Uterus (tissue), 4 donors: Measurements from ENCODE around the gene PLK5. TPM values are rescaled to one million over a fixed set of nuclear protein-coding genes. Genes with fewer than 3 reads are reported as not detected.

Experiments used
- DNase-seq, 2 donors: peaks; one replicate each; pipeline ENCODE4 v3.0.0-alpha.2; 2019 to 2020
- H3K27ac ChIP-seq, 2 donors: fragments of 200-600 bp; sonication (generic); 1 replicate in 1 of 2; 2 replicates in 1 of 2; pipeline ENCODE4 v1.5.1; 2016 to 2018
- H3K27me3 ChIP-seq, 2 donors: fragments of 200-600 bp; sonication (generic); one replicate each; pipeline ENCODE4 v1.5.1; 2018 to 2019; ENCODE audit warnings: control low read depth in 1 of 2
- H3K36me3 ChIP-seq, 2 donors: fragments of 200-600 bp; sonication (generic); one replicate each; pipeline ENCODE4 v1.5.1; 2019; ENCODE audit warnings: control low read depth in 1 of 2
- H3K4me1 ChIP-seq, 2 donors: fragments of 200-600 bp; sonication (generic); one replicate each; pipeline ENCODE4 v1.5.1; 2018 to 2019; ENCODE audit warnings: control low read depth in 1 of 2
- H3K4me3 ChIP-seq, 2 donors: fragments of 200-600 bp; sonication (generic); 1 replicate in 1 of 2; 2 replicates in 1 of 2; pipeline ENCODE4 v1.5.1; 2018 to 2019; ENCODE audit warnings: mild to moderate bottlenecking in 1 of 2
- H3K9me3 ChIP-seq, 2 donors: fragments of 200-600 bp; sonication (generic); one replicate each; pipeline ENCODE4 v1.5.1; 2019; ENCODE audit warnings: control low read depth in 1 of 2
- CTCF ChIP-seq, 4 experiments: fragments of 200-600 bp in 2 of 4; fragments of 450-650 bp in 2 of 4; sonication (generic) in 2 of 4; IDR thresholded peaks; one replicate each; pipeline ENCODE4 v1.5.1; 2016 to 2019; ENCODE audit warnings: antibody characterized with exemption in 4 of 4, mild to moderate bottlenecking in 2 of 4, moderate library complexity in 1 of 4
- POLR2A ChIP-seq, 2 donors: fragments of 450-650 bp; IDR thresholded peaks; one replicate each; pipeline ENCODE4 v1.6.1; 2016; ENCODE audit warnings: antibody characterized with exemption in 2 of 2, mild to moderate bottlenecking in 1 of 2, moderate library complexity in 1 of 2
- intact Hi-C: fragments of 100-400 bp; cut with DNase I; formaldehyde crosslinking; loops from one replicate; pipeline ENCODE4 v1.15.1; 2023; ENCODE audit warnings: low total_unique reads
- total RNA-seq, 4 donors: library from RNA; depleted of rRNA in 3 of 4; stranded (reverse); fragments of >200 nt in 3 of 4; gene quantifications; one replicate each; pipeline versions ENCODE4 v1.1.0 to v1.2.4, GENCODE V29; 2014 to 2023
- donor health status: DM: yes; HTN: yes; CAD: no.

Gene PLK5
- total RNA-seq, 4 donors from 2014 or later: 0.21 to 2.7 TPM; not detected in 2

GRCh38 chr19:1488282-1488601 lies 35.6 kb upstream of the PLK5 start:
- Histone ChIP-seq H3K4me3 (no peak overlapping the region), H3K36me3 (no peaks in the 10 kb centered on the region), H3K9me3 (no peaks in the 10 kb centered on the region), H3K27ac (no peak overlapping the region), H3K27me3 (no peaks in the 10 kb centered on the region), H3K4me1 (peaks cover 0 to 6% of the 10 kb centered on the region in 2 donors)
- DNase-seq: no peak
- TF ChIP-seq CTCF (IDR thresholded peaks at IDR 0.05) (no peak), POLR2A (IDR thresholded peaks at IDR 0.05) (no peak)
- intact Hi-C loops: no loop called here

GRCh38 chr19:1489463-1490310 lies 34.2 kb upstream of the PLK5 start:
- peak overlapping the region; percentile 69 to 80 for H3K27ac ChIP-seq
- DNase-seq: no peak
- H3K27me3 ChIP-seq: no peaks in the 10 kb centered on the region
- H3K4me1 ChIP-seq: peaks cover 0 to 6% of the 10 kb centered on the region in 2 donors
- peak overlapping the region; percentile 37 to 45 for H3K4me3 ChIP-seq
- no peaks in the 10 kb centered on the region for H3K36me3 ChIP-seq
- H3K9me3 ChIP-seq: no peaks in the 10 kb centered on the region
- TF ChIP-seq POLR2A (IDR thresholded peaks at IDR 0.05) (no peak), CTCF (IDR thresholded peaks at IDR 0.05) (no peak)
- intact Hi-C loops: no loop called here

GRCh38 chr19:1490311-1491113 lies 33.4 kb upstream of the PLK5 start, which contains the start of gene PCSK4:
TSS of gene PCSK4 (minus strand) at chr19:1490350. CDS start at chr19:1490346, 4 bp downstream.
- TF ChIP-seq CTCF (IDR thresholded peaks at IDR 0.05): peak in 1 of 4 experiments; percentile 6
- TF ChIP-seq POLR2A (IDR thresholded peaks at IDR 0.05): peak in 1 of 2 donors; percentile 40
- no peaks in the 10 kb centered on the region for H3K27me3 ChIP-seq
- intact Hi-C loops: no loop called here
- peak within 1 kb of the TSS; percentile 69 to 80 for H3K27ac ChIP-seq
- peak; percentile 99 to 100 for DNase-seq
- H3K4me1 ChIP-seq: peaks cover 0 to 6% of the 10 kb centered on the region in 2 donors
- H3K4me3 ChIP-seq: peak within 1 kb of the TSS; percentile 44 to 45
- H3K9me3 ChIP-seq: no peaks in the 10 kb centered on the region
- no peaks in the 10 kb centered on the region for H3K36me3 ChIP-seq

- Histone ChIP-seq H3K36me3 (no peaks in the 10 kb centered on the region), H3K27me3 (no peaks in the 10 kb centered on the region), H3K4me3 (peak within 1 kb of the TSS; percentile 44 to 45), H3K9me3 (no peaks in the 10 kb centered on the region), H3K27ac (peak within 1 kb of the TSS; percentile 69 to 80), H3K4me1 (peaks cover 0 to 6% of the 10 kb centered on the region in 2 donors)
- TF ChIP-seq CTCF (IDR thresholded peaks at IDR 0.05) (no peak), POLR2A (IDR thresholded peaks at IDR 0.05) (peak in 1 of 2 donors; percentile 52)
- no peak for DNase-seq
- intact Hi-C loops: no loop called here
These were observed 32.6 kb upstream of the PLK5 start, which contains the start of gene REEP6 for GRCh38 chr19:1491114-1491848. TSS of gene REEP6 (plus strand) at chr19:1491181. CDS start at chr19:1491270, 89 bp downstream.
